ENCODE measurements around the gene MTA1. TPM values are rescaled to one million over a fixed set of nuclear protein-coding genes. Genes with fewer than 3 reads are reported as not detected.

MTA1 gene
- total RNA-seq, 1 experiment from 2014 or later: 166 TPM

GRCh38 chr14:105500036-105500725 is 80.6 kb downstream of the MTA1 start:
- H3K27me3 Mint-ChIP-seq (ENCODE audit: insufficient read depth, unreplicated experiment): no peaks in the 10 kb centered on the region
- H3K9me3 Mint-ChIP-seq (ENCODE audit: unreplicated experiment): no peaks in the 10 kb centered on the region
- H3K27ac Mint-ChIP-seq (ENCODE audit: low read depth, unreplicated experiment): no peak overlapping the region
- CTCF ChIA-PET: interaction anchor here (0.6 to 1.4 kb wide), 2 partner anchors 10 to 203 kb away, joined by 3 to 5 read pairs; no protein-coding TSS in a partner anchor
- H3K4me1 Mint-ChIP-seq (ENCODE audit: insufficient read depth, unreplicated experiment): no peaks in the 10 kb centered on the region
- no peak for TF ChIP-seq CTCF (IDR thresholded peaks at IDR 0.05; ENCODE audit: unreplicated experiment)
- POLR2A ChIA-PET: no interaction called here
- intact Hi-C loops (cut with micrococcal nuclease): no loop called here
- H3K36me3 Mint-ChIP-seq (ENCODE audit: insufficient read depth, unreplicated experiment): peaks cover 16% of the 10 kb centered on the region
- BruUV-seq (replicated peaks): no TSS peak
- no peak overlapping the region for H3K4me3 Mint-ChIP-seq (ENCODE audit: unreplicated experiment)
- no peak for DNase-seq (ENCODE audit: unreplicated experiment)

- intact Hi-C loops (cut with micrococcal nuclease): no loop called here
- Mint-ChIP-seq H3K4me3 (ENCODE audit: unreplicated experiment) (no peak overlapping the region), H3K4me1 (ENCODE audit: insufficient read depth, unreplicated experiment) (no peaks in the 10 kb centered on the region), H3K27ac (ENCODE audit: low read depth, unreplicated experiment) (no peak overlapping the region), H3K36me3 (ENCODE audit: insufficient read depth, unreplicated experiment) (peaks cover 13% of the 10 kb centered on the region), H3K9me3 (ENCODE audit: unreplicated experiment) (no peaks in the 10 kb centered on the region), H3K27me3 (ENCODE audit: insufficient read depth, unreplicated experiment) (no peaks in the 10 kb centered on the region)
- ChIA-PET CTCF (interaction anchor here (0.6 to 1.4 kb wide), 2 partner anchors 11 to 204 kb away, joined by 3 to 5 read pairs; no protein-coding TSS in a partner anchor), POLR2A (no interaction called here)
- no peak for DNase-seq (ENCODE audit: unreplicated experiment)
- BruUV-seq (replicated peaks): no TSS peak
- TF ChIP-seq CTCF (IDR thresholded peaks at IDR 0.05; ENCODE audit: unreplicated experiment): no peak
Observed at GRCh38 chr14:105500726-105501101, 81.1 kb downstream of the MTA1 start.

GRCh38 chr14:105501504-105502291 is 82.1 kb downstream of the MTA1 start:
- BruUV-seq (replicated peaks): no TSS peak
- H3K4me3 Mint-ChIP-seq (ENCODE audit: unreplicated experiment): no peak overlapping the region
- H3K27me3 Mint-ChIP-seq (ENCODE audit: insufficient read depth, unreplicated experiment): no peaks in the 10 kb centered on the region
- H3K27ac Mint-ChIP-seq (ENCODE audit: low read depth, unreplicated experiment): no peak overlapping the region
- no peaks in the 10 kb centered on the region for H3K9me3 Mint-ChIP-seq (ENCODE audit: unreplicated experiment)
- ChIA-PET POLR2A (no interaction called here), CTCF (interaction anchor here (0.6 to 1.4 kb wide), 3 partner anchors 12 to 528 kb away, joined by 3 to 5 read pairs (median 3); no protein-coding TSS in a partner anchor)
- TF ChIP-seq CTCF (IDR thresholded peaks at IDR 0.05; ENCODE audit: unreplicated experiment): no peak
- peaks cover 13% of the 10 kb centered on the region for H3K36me3 Mint-ChIP-seq (ENCODE audit: insufficient read depth, unreplicated experiment)
- DNase-seq (ENCODE audit: unreplicated experiment): no peak
- intact Hi-C loops (cut with micrococcal nuclease): no loop called here
- H3K4me1 Mint-ChIP-seq (ENCODE audit: insufficient read depth, unreplicated experiment): no peaks in the 10 kb centered on the region

Measured in MCF 10A (cell line).